Activated T-helper 2 cell treated with anti-CD3 and anti-CD28 coated beads, Interferon-gamma antibody, Interleukin-2, Interleukin-4, amounts not matched to agents 10 μg/mL and 5 μg/mL and 100 μg/mL, durations not matched to agents 14 hours and 24 hours and 36 hours (primary cell): ENCODE data around the gene ACKR4. TPM values are rescaled to one million over a fixed set of nuclear protein-coding genes. Genes with fewer than 3 reads are reported as not detected.
"Not testable (repeated sequence)": the region's sequence is repeated elsewhere in the genome, so short reads cannot be mapped to it uniquely, and the experiment has no call there.

Experiments
- DNase-seq: peaks from one replicate; pipeline ENCODE4 v3.0.0; 2021; ENCODE audit warnings: low spot score
- H3K27ac Mint-ChIP-seq: one replicate; pipeline ENCODE4 v1.8.0; 2021; ENCODE audit warnings: mixed read lengths
- H3K27me3 Mint-ChIP-seq: one replicate; pipeline ENCODE4 v1.8.0; 2021; ENCODE audit warnings: low read depth, mixed read lengths
- H3K36me3 Mint-ChIP-seq: one replicate; pipeline ENCODE4 v1.8.0; 2021; ENCODE audit warnings: low read depth, mixed read lengths
- H3K4me1 Mint-ChIP-seq: one replicate; pipeline ENCODE4 v1.8.0; 2021; ENCODE audit warnings: low read depth, mixed read lengths
- H3K4me3 Mint-ChIP-seq: one replicate; pipeline ENCODE4 v1.8.0; 2021; ENCODE audit warnings: low read depth, mild to moderate bottlenecking, moderate library complexity, mixed read lengths
- H3K9me3 Mint-ChIP-seq: one replicate; pipeline ENCODE4 v1.8.0; 2021; ENCODE audit warnings: mixed read lengths
- intact Hi-C: fragments of 100-400 bp; cut with micrococcal nuclease; formaldehyde crosslinking; loops from one replicate; pipeline ENCODE4 v1.15.1; 2023
- total RNA-seq: library from RNA; stranded (reverse); gene quantifications from 2 replicates; pipeline ENCODE4 v1.2.3, GENCODE V29; 2022

ACKR4 gene
- total RNA-seq, 1 donor from 2014 or later, result not detected

- no peaks in the 10 kb centered on the region for H3K27me3 Mint-ChIP-seq
- H3K27ac Mint-ChIP-seq, result no peak overlapping the region
- peaks cover 8% of the 10 kb centered on the region for H3K4me1 Mint-ChIP-seq
- no peak overlapping the region for H3K4me3 Mint-ChIP-seq
- intact Hi-C loops, result no loop called here
- DNase-seq, result no peak
- H3K36me3 Mint-ChIP-seq, result peaks cover 35% of the 10 kb centered on the region
- no peaks in the 10 kb centered on the region for H3K9me3 Mint-ChIP-seq
Observed at GRCh38 chr3:132628157-132628556, 31.1 kb downstream of the ACKR4 start.

- no peak overlapping the region for H3K4me3 Mint-ChIP-seq
- no peak overlapping the region for H3K27ac Mint-ChIP-seq
- H3K4me1 Mint-ChIP-seq, result peaks cover 8% of the 10 kb centered on the region
- no peaks in the 10 kb centered on the region for H3K9me3 Mint-ChIP-seq
- peaks cover 35% of the 10 kb centered on the region for H3K36me3 Mint-ChIP-seq
- intact Hi-C loops, result no loop called here
- H3K27me3 Mint-ChIP-seq, result no peaks in the 10 kb centered on the region
- DNase-seq, result no peak
Observed at GRCh38 chr3:132629928-132630327, 32.9 kb downstream of the ACKR4 start.

GRCh38 chr3:132630612-132631011 is 33.5 kb downstream of the ACKR4 start:
- Mint-ChIP-seq H3K9me3 (no peaks in the 10 kb centered on the region), H3K36me3 (peaks cover 38% of the 10 kb centered on the region), H3K27me3 (no peaks in the 10 kb centered on the region), H3K27ac (no peak overlapping the region), H3K4me3 (no peak overlapping the region), H3K4me1 (peaks cover 8% of the 10 kb centered on the region)
- intact Hi-C loops, result no loop called here
- no peak for DNase-seq

- Mint-ChIP-seq H3K36me3 (peaks cover 36% of the 10 kb centered on the region), H3K27me3 (no peaks in the 10 kb centered on the region), H3K27ac (no peak overlapping the region), H3K9me3 (no peaks in the 10 kb centered on the region), H3K4me3 (no peak overlapping the region), H3K4me1 (peaks cover 5% of the 10 kb centered on the region)
- intact Hi-C loops, result no loop called here
- no peak for DNase-seq
Observed at GRCh38 chr3:132635052-132635451, 38.0 kb downstream of the ACKR4 start.

- Mint-ChIP-seq H3K27ac (no peak overlapping the region), H3K4me1 (peaks cover 3% of the 10 kb centered on the region), H3K4me3 (no peak overlapping the region), H3K36me3 (peaks cover 39% of the 10 kb centered on the region), H3K27me3 (no peaks in the 10 kb centered on the region), H3K9me3 (no peaks in the 10 kb centered on the region)
- DNase-seq, result no peak
- intact Hi-C loops, result no loop called here
Observed at GRCh38 chr3:132637590-132637989, 40.5 kb downstream of the ACKR4 start.

- H3K27ac Mint-ChIP-seq, result no peak overlapping the region
- H3K36me3 Mint-ChIP-seq, result peaks cover 39% of the 10 kb centered on the region
- peaks cover 3% of the 10 kb centered on the region for H3K4me1 Mint-ChIP-seq
- H3K9me3 Mint-ChIP-seq, result no peaks in the 10 kb centered on the region
- no peak overlapping the region for H3K4me3 Mint-ChIP-seq
- intact Hi-C loops, result no loop called here
- no peak for DNase-seq
- H3K27me3 Mint-ChIP-seq, result no peaks in the 10 kb centered on the region
Observed at GRCh38 chr3:132638706-132639105, 41.6 kb downstream of the ACKR4 start.

GRCh38 chr3:132641427-132641826 is 44.4 kb downstream of the ACKR4 start:
- H3K4me1 Mint-ChIP-seq, H3K4me3 Mint-ChIP-seq, H3K27ac Mint-ChIP-seq, H3K9me3 Mint-ChIP-seq, DNase-seq, H3K27me3 Mint-ChIP-seq: not testable (repeated sequence)
- intact Hi-C loops, result loop anchor here (10.0 kb wide), 1 partner anchor 387 kb away; no protein-coding TSS in a partner anchor
- H3K36me3 Mint-ChIP-seq, result peaks cover 28% of the 10 kb centered on the region

- DNase-seq, result no peak
Observed at GRCh38 chr3:132641837-132642538, 44.9 kb downstream of the ACKR4 start.

GRCh38 chr3:132642539-132642847 is 45.4 kb downstream of the ACKR4 start:
- Mint-ChIP-seq H3K9me3 (no peaks in the 10 kb centered on the region), H3K36me3 (peaks cover 20% of the 10 kb centered on the region), H3K4me1 (peaks cover 4% of the 10 kb centered on the region), H3K27ac (no peak overlapping the region), H3K4me3 (no peak overlapping the region), H3K27me3 (no peaks in the 10 kb centered on the region)
- DNase-seq, result no peak
- intact Hi-C loops, result loop anchor here (1.0 to 10.0 kb wide), 3 partner anchors 106 to 388 kb away; no protein-coding TSS in a partner anchor

More at GRCh38 chr3:132641837-132642538, 44.9 kb downstream of the ACKR4 start:
- intact Hi-C loops, result loop anchor here (1.0 to 10.0 kb wide), 3 partner anchors 106 to 387 kb away; no protein-coding TSS in a partner anchor
- Mint-ChIP-seq H3K4me3 (no peak overlapping the region), H3K36me3 (peaks cover 24% of the 10 kb centered on the region), H3K4me1 (peaks cover 5% of the 10 kb centered on the region), H3K27ac (no peak overlapping the region), H3K9me3 (no peaks in the 10 kb centered on the region), H3K27me3 (no peaks in the 10 kb centered on the region)

GRCh38 chr3:132643366-132643765 is 46.3 kb downstream of the ACKR4 start:
- H3K36me3 Mint-ChIP-seq, result peaks cover 18% of the 10 kb centered on the region
- intact Hi-C loops, result loop anchor here (10.0 kb wide), 1 partner anchor 389 kb away; no protein-coding TSS in a partner anchor
- H3K27me3 Mint-ChIP-seq, result no peaks in the 10 kb centered on the region
- no peak overlapping the region for H3K27ac Mint-ChIP-seq
- no peak for DNase-seq
- H3K4me1 Mint-ChIP-seq, result peaks cover 4% of the 10 kb centered on the region
- H3K9me3 Mint-ChIP-seq, result no peaks in the 10 kb centered on the region
- no peak overlapping the region for H3K4me3 Mint-ChIP-seq

GRCh38 chr3:132645058-132645457 is 48.0 kb downstream of the ACKR4 start:
- no peaks in the 10 kb centered on the region for H3K9me3 Mint-ChIP-seq
- H3K36me3 Mint-ChIP-seq, result peaks cover 3% of the 10 kb centered on the region
- H3K4me3 Mint-ChIP-seq, result no peak overlapping the region
- intact Hi-C loops, result loop anchor here (10.0 kb wide), 1 partner anchor 390 kb away; no protein-coding TSS in a partner anchor
- H3K27me3 Mint-ChIP-seq, result no peaks in the 10 kb centered on the region
- peaks cover 4% of the 10 kb centered on the region for H3K4me1 Mint-ChIP-seq
- no peak overlapping the region for H3K27ac Mint-ChIP-seq
- DNase-seq, result no peak

- no peaks in the 10 kb centered on the region for H3K9me3 Mint-ChIP-seq
- H3K27ac Mint-ChIP-seq, result no peak overlapping the region
- DNase-seq, result no peak
- H3K36me3 Mint-ChIP-seq, result no peaks in the 10 kb centered on the region
- no peaks in the 10 kb centered on the region for H3K27me3 Mint-ChIP-seq
- no peak overlapping the region for H3K4me3 Mint-ChIP-seq
- intact Hi-C loops, result no loop called here
- peaks cover 1% of the 10 kb centered on the region for H3K4me1 Mint-ChIP-seq
Observed at GRCh38 chr3:132650153-132650552, 53.1 kb downstream of the ACKR4 start.
